Osteoblast (primary cell): ENCODE data around the gene PCDHB8. TPM values are rescaled to one million over a fixed set of nuclear protein-coding genes. Genes with fewer than 3 reads are reported as not detected.
"Not testable (repeated sequence)": the region's sequence is repeated elsewhere in the genome, so short reads cannot be mapped to it uniquely, and the experiment has no call there.

Source experiments
- DNase-seq: peaks from one replicate; pipeline ENCODE4 v3.0.0; 2011; ENCODE audit warnings: low spot score, mixed read lengths; ENCODE audit not compliant: insufficient read length; ENCODE audit errors: missing footprints
- H2AFZ ChIP-seq: 2 replicates; pipeline ENCODE4 v1.6.0; 2011; ENCODE audit warnings: mild to moderate bottlenecking, low read length
- H3K27ac ChIP-seq: 2 replicates; pipeline ENCODE4 v1.5.1; 2011; ENCODE audit warnings: mild to moderate bottlenecking, low read depth, low read length, moderate library complexity
- H3K27me3 ChIP-seq: 2 replicates; pipeline ENCODE4 v1.6.0; 2012; ENCODE audit warnings: mild to moderate bottlenecking, control low read depth, inconsistent platforms, low read length, moderate library complexity; ENCODE audit not compliant: insufficient read depth
- H3K36me3 ChIP-seq: 2 replicates; pipeline ENCODE4 v1.5.1; 2011; ENCODE audit warnings: mild to moderate bottlenecking, low read length, control low read depth, moderate library complexity; ENCODE audit not compliant: insufficient read depth
- H3K4me1 ChIP-seq: 2 replicates; pipeline ENCODE4 v1.5.1; 2011; ENCODE audit warnings: mild to moderate bottlenecking, low read length, control low read depth, moderate library complexity; ENCODE audit not compliant: insufficient read depth
- H3K4me2 ChIP-seq: 2 replicates; pipeline ENCODE4 v1.6.0; 2011; ENCODE audit warnings: mild to moderate bottlenecking, low read length; ENCODE audit not compliant: insufficient read depth
- H3K4me3 ChIP-seq: fragments of 200-600 bp; sonication (generic); 3 replicates; pipeline ENCODE4 v1.5.1; 2012; ENCODE audit warnings: mild to moderate bottlenecking, low read length, inconsistent platforms; ENCODE audit not compliant: insufficient read depth
- H3K79me2 ChIP-seq: 2 replicates; pipeline ENCODE4 v1.6.0; 2012; ENCODE audit warnings: mild to moderate bottlenecking, low read length, control low read depth, inconsistent platforms; ENCODE audit not compliant: insufficient read depth
- H3K9me3 ChIP-seq: 2 replicates; pipeline ENCODE4 v1.5.1; 2011; ENCODE audit warnings: low read depth, low read length, control low read depth
- H4K20me1 ChIP-seq: 2 replicates; pipeline ENCODE4 v1.6.0; 2012; ENCODE audit warnings: mild to moderate bottlenecking, low read length, control low read depth; ENCODE audit not compliant: insufficient read depth
- total RNA-seq: library from RNA; depleted of rRNA; stranded (reverse); fragments of >200 nt; gene quantifications from 2 replicates; pipeline ENCODE4 v1.2.3, GENCODE V29; 2012
- TF ChIP-seq, protein P1 (sequence below): IDR thresholded peaks from 2 replicates; pipeline ENCODE4 v1.5.1; 2011; ENCODE audit warnings: mild to moderate bottlenecking, low read depth, low read length, moderate library complexity; ENCODE audit errors: extremely low read depth

PCDHB8 gene
- total RNA-seq, 1 donor = 0.36 TPM

- Histone ChIP-seq H3K4me2 (peak within 1 kb of the TSS; percentile 56), H3K36me3 (no peaks in the 10 kb centered on the region), H4K20me1 (no peaks in the 10 kb centered on the region), H2AFZ (peak within 1 kb of the TSS; percentile 57), H3K9me3 (no peaks in the 10 kb centered on the region), H3K4me3 (peak within 1 kb of the TSS; percentile 48), H3K4me1 (no peaks in the 10 kb centered on the region), H3K79me2 (no peaks in the 10 kb centered on the region), H3K27ac (no peak within 1 kb of the TSS), H3K27me3 (no peaks in the 10 kb centered on the region)
- TF ChIP-seq, protein P1, sequence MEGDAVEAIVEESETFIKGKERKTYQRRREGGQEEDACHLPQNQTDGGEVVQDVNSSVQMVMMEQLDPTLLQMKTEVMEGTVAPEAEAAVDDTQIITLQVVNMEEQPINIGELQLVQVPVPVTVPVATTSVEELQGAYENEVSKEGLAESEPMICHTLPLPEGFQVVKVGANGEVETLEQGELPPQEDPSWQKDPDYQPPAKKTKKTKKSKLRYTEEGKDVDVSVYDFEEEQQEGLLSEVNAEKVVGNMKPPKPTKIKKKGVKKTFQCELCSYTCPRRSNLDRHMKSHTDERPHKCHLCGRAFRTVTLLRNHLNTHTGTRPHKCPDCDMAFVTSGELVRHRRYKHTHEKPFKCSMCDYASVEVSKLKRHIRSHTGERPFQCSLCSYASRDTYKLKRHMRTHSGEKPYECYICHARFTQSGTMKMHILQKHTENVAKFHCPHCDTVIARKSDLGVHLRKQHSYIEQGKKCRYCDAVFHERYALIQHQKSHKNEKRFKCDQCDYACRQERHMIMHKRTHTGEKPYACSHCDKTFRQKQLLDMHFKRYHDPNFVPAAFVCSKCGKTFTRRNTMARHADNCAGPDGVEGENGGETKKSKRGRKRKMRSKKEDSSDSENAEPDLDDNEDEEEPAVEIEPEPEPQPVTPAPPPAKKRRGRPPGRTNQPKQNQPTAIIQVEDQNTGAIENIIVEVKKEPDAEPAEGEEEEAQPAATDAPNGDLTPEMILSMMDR = peak; percentile 60
- DNase-seq = no peak
Observed at GRCh38 chr5:141186897-141187512, 9.4 kb downstream of the PCDHB8 start, which contains the start of gene PCDHB9. Gene PCDHB9, plus strand, starts transcription at chr5:141187161. Its CDS starts 158 bp downstream, at chr5:141187319.

- H3K4me2 ChIP-seq, H3K36me3 ChIP-seq, H3K27me3 ChIP-seq, H3K9me3 ChIP-seq, H3K4me3 ChIP-seq, H2AFZ ChIP-seq, H3K27ac ChIP-seq, H3K79me2 ChIP-seq, H4K20me1 ChIP-seq, H3K4me1 ChIP-seq, DNase-seq: not testable (repeated sequence)
Observed at GRCh38 chr5:141188682-141189081, 11.1 kb downstream of the PCDHB8 start.

- H3K79me2 ChIP-seq, DNase-seq, H3K4me3 ChIP-seq, H4K20me1 ChIP-seq, H3K27ac ChIP-seq, H3K4me2 ChIP-seq, H3K4me1 ChIP-seq, H3K9me3 ChIP-seq, H2AFZ ChIP-seq, H3K36me3 ChIP-seq, H3K27me3 ChIP-seq: not testable (repeated sequence)
Observed at GRCh38 chr5:141189131-141189530, 11.5 kb downstream of the PCDHB8 start.

GRCh38 chr5:141192110-141192725 lies 14.6 kb downstream of the PCDHB8 start, which contains the start of gene PCDHB10:
Gene PCDHB10, plus strand, starts transcription at chr5:141192353. Its CDS starts 200 bp downstream, at chr5:141192553.
- Histone ChIP-seq H3K27me3 (no peaks in the 10 kb centered on the region), H3K4me1 (no peaks in the 10 kb centered on the region), H2AFZ (peak within 1 kb of the TSS; percentile 80), H3K4me2 (no peak within 1 kb of the TSS), H4K20me1 (no peaks in the 10 kb centered on the region), H3K36me3 (no peaks in the 10 kb centered on the region), H3K27ac (no peak within 1 kb of the TSS), H3K4me3 (no peak within 1 kb of the TSS), H3K79me2 (no peaks in the 10 kb centered on the region), H3K9me3 (no peaks in the 10 kb centered on the region)
- DNase-seq = peak; percentile 88
- TF ChIP-seq, protein P1 = peak; percentile 56

- not testable (repeated sequence) for H3K9me3 ChIP-seq, H3K27ac ChIP-seq, H2AFZ ChIP-seq, H3K4me1 ChIP-seq, H4K20me1 ChIP-seq, H3K4me2 ChIP-seq, H3K4me3 ChIP-seq, H3K27me3 ChIP-seq, DNase-seq, H3K79me2 ChIP-seq, H3K36me3 ChIP-seq
Observed at GRCh38 chr5:141194332-141194731, 16.7 kb downstream of the PCDHB8 start.
